ENCODE data around the gene CCDC74B.
A peak's percentile ranks its signal among the peaks of the same experiment; 100 is the strongest.
"Not testable (repeated sequence)": the region's sequence is repeated elsewhere in the genome, so short reads cannot be mapped to it uniquely, and the experiment has no call there.

Gene CCDC74B

DNA sequence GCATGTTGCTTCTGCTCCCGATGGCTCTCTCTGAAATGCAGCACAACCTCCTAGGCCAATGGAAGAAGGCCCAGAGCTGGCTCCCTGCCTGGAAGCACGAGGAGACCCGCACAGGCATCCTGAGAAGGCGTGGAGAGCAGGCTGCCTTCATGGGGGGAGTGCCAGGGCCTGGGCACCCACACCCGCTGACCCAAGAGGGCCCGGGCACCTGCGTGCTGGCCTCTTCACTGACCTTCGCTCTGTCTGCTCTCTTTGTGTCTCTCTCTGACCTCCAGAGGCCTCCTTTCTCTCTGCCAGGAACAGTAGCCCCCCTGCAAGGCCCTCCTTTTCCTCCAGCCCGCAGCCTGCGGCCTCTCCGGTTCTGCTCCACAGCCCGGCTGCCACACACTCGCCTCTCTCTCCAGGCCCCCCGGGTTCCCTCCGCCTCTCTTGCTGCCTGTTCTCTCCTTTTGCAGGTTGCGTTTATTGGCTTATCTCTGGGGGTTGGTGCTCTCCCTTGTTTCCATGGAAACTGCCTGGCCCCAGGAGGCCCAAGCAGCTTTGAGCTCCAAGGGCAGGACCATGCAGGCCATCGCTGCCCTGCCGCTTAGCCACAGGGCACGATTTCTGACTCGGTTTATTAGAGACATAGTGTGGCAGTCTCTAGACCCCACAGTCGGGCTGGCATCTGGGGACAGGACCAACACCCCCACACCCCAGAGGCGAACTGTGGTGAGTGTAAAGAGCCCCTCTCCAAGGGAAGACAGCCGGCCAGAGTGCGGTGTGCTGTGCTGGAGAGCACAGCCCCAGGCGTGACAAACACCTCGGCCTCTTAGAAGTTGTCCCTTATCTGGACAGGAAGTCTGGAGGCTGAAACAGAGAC, 38.8 kb upstream of the CCDC74B start:
- DNase-seq (ENCODE audit: extremely low read depth, low read depth): no peak
- TF ChIP-seq, protein P1, sequence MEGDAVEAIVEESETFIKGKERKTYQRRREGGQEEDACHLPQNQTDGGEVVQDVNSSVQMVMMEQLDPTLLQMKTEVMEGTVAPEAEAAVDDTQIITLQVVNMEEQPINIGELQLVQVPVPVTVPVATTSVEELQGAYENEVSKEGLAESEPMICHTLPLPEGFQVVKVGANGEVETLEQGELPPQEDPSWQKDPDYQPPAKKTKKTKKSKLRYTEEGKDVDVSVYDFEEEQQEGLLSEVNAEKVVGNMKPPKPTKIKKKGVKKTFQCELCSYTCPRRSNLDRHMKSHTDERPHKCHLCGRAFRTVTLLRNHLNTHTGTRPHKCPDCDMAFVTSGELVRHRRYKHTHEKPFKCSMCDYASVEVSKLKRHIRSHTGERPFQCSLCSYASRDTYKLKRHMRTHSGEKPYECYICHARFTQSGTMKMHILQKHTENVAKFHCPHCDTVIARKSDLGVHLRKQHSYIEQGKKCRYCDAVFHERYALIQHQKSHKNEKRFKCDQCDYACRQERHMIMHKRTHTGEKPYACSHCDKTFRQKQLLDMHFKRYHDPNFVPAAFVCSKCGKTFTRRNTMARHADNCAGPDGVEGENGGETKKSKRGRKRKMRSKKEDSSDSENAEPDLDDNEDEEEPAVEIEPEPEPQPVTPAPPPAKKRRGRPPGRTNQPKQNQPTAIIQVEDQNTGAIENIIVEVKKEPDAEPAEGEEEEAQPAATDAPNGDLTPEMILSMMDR (IDR thresholded peaks at IDR 0.05; ENCODE audit: low read depth, low read length): no peak

GRCh38 chr2:130182826-130183511, 38.1 kb upstream of the CCDC74B start:
- DNase-seq (ENCODE audit: extremely low read depth, low read depth): not testable (repeated sequence)

DNA sequence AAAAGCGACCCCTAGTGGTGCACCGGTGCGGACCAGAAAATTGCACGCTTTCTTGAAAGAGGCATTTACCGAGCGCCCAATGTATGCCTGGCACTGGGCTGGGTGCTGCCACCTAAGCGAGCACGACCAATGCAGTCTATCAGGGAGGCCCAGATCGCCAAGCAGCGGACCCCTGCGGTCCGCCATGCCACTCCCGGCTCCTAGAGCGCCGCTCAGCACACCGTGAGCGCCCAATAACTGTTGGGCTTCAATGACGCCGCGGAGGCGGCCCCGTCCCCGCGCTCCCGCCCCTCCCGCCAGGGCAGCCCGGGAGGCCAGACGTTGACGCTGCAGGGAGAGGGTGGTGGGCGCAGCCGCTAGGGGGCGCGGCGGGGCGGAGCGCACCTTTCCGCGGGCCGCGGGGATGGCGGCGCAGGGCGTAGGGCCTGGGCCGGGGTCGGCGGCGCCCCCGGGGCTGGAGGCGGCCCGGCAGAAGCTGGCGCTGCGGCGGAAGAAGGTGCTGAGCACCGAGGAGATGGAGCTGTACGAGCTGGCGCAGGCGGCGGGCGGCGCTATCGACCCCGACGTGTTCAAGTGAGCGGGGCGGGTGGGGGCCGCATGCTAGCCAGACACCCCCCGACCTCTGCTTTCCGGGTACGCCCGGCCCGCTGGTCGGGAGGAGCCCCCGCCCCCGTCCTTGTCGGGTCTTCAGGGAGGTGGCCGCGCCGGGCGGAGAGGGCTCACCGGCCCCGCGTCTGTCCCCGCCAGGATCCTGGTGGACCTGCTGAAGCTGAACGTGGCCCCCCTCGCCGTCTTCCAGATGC, 37.2 kb upstream of the CCDC74B start, which contains the start of gene MZT2B:
Gene MZT2B (plus strand): TSS at position 383 of the 803 bp plus-strand sequence. CDS start 21 bp downstream, at position 404.
- DNase-seq (ENCODE audit: extremely low read depth, low read depth): peak; percentile 49
- TF ChIP-seq, protein P1 (IDR thresholded peaks at IDR 0.05; ENCODE audit: low read depth, low read length): peak; percentile 27

DNA sequence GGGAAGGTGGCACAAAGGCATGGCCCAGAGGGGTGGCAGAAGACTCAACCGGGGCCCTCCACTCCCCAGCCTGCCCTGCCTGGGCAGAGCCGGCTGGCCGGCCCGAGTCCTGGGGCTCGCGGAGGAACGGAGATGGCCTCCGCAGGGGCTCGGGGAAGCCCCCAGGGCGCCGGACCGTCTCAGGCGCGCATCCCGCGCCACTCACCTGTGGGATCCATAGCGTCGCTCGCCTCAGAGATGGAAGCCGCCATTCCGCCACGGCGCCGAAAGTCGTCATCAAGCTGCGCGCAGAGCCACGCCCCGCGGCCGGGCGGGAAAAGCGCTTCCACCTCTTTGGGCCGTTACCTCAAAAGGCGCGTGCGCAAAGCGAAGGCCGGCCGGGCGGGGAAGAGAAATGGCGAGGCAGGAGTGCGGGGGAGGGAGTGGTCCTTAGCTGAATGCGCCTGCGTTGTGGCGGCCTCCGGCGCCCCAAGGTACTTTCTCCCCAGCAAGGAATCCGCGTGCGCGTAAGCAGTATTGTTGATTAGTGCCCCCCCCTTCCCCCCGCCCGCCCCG, 36.5 kb upstream of the CCDC74B start, which contains the start of gene SMPD4:
Gene SMPD4 (minus strand): TSS at position 278 of the 555 bp plus-strand sequence. CDS start 5,010 bp downstream, outside the sequence.
- DNase-seq (ENCODE audit: extremely low read depth, low read depth): peak; percentile 85

GRCh38 chr2:130180404-130181324, 35.8 kb upstream of the CCDC74B start:
- DNase-seq (ENCODE audit: extremely low read depth, low read depth): not testable (repeated sequence)

More for the DNA sequence above, 36.5 kb upstream of the CCDC74B start, which contains the start of gene SMPD4:
- TF ChIP-seq, protein P1 (IDR thresholded peaks at IDR 0.05; ENCODE audit: low read depth, low read length): no peak

DNA sequence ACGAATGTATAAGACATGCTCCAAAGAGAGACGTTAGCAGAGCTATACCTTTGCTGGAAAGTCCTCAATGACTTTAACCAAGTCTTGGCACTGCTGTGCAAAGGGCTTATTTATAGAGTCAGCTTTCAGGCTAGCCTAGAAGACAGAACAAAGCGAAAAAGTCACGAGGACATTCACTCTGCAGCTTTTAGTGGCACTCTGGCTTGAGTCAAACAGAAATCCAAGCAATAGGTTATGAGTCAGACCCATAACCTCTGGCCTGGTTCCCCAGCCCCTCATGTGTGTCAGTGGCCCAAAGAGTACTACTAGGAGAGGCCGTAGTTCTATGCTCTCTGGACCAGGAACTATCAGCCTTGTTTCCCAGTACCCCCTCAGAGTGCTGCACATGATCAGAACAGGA, 30.0 kb upstream of the CCDC74B start:
- not testable (repeated sequence) for DNase-seq (ENCODE audit: extremely low read depth, low read depth)

- DNase-seq (ENCODE audit: extremely low read depth, low read depth): no peak
- TF ChIP-seq, protein P1 (IDR thresholded peaks at IDR 0.05; ENCODE audit: low read depth, low read length): no peak
These were observed 25.0 kb upstream of the CCDC74B start for GRCh38 chr2:130169896-130170295.

GRCh38 chr2:130169163-130169562, 24.3 kb upstream of the CCDC74B start:
- DNase-seq (ENCODE audit: extremely low read depth, low read depth): not testable (repeated sequence)

GRCh38 chr2:130166611-130167010, 21.7 kb upstream of the CCDC74B start:
- not testable (repeated sequence) for DNase-seq (ENCODE audit: extremely low read depth, low read depth)

All from AG09319 (cell line).